GM13977 (cell line): Measurements from ENCODE around the gene LOXL3.

Source experiments
- DNase-seq: peaks from one replicate; pipeline ENCODE4 v3.0.0; 2012; ENCODE audit warnings: low spot score
- in situ Hi-C: fragments of 300-500 bp; cut with MboI; formaldehyde crosslinking; loops from one replicate; pipeline ENCODE4 v1.12.0; 2022; ENCODE audit warnings: low sequenced_read_pairs, low pct_unique_long_range_greater_than_20kb, mixed read lengths, inconsistent platforms; ENCODE audit not compliant: unreplicated experiment
- TF ChIP-seq, protein P1 (sequence below): IDR thresholded peaks from 2 replicates; pipeline ENCODE4 v1.5.1; 2012; ENCODE audit warnings: mild to moderate bottlenecking, control low read depth; ENCODE audit not compliant: insufficient read depth; ENCODE audit errors: extremely low read depth, missing control alignments

LOXL3 gene

DNA sequence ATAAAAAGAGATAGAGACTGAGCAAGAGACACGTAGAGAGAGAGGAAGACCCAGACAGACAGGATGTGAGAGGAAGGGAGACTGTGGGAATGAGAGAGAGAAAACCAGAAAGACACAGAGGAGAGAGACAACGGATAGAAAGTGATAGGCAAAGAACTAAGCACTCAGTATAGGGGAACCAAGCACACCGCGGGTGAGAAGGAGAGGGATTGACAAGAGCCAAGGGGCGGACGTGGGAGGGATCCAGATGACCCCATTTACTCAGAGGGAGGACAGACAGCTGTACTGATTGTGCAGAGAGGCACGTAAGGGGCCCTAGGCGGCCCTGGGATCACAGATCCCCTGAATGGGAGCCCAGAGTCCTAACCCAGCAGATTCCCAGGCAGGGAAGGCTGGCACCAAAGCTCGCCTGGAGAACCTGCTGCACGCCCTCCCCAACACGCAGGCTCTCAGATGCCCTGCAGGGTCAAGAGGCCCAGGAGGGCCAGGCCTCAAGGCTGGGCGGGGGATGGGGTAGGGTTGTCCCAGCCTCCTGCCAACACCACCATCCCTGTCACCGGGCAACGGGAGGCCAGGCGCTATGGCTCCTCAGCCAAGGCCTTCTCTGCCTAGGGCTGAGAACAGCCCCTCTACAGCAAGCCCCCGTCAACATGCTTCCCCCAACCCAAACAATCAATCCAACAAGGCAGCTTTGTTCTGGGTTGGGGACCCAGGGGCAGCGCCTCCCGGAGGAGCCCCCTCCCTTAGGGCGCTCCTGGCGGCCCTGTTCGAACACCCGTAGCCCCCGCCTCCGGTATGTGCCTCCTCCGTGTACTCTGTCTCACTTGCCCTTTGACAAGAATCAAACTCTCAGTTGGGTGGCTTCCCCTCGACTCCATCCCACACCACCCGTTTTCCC, 579 bp downstream of the LOXL3 start:
- DNase-seq: peak; percentile 65
- TF ChIP-seq, protein P1, sequence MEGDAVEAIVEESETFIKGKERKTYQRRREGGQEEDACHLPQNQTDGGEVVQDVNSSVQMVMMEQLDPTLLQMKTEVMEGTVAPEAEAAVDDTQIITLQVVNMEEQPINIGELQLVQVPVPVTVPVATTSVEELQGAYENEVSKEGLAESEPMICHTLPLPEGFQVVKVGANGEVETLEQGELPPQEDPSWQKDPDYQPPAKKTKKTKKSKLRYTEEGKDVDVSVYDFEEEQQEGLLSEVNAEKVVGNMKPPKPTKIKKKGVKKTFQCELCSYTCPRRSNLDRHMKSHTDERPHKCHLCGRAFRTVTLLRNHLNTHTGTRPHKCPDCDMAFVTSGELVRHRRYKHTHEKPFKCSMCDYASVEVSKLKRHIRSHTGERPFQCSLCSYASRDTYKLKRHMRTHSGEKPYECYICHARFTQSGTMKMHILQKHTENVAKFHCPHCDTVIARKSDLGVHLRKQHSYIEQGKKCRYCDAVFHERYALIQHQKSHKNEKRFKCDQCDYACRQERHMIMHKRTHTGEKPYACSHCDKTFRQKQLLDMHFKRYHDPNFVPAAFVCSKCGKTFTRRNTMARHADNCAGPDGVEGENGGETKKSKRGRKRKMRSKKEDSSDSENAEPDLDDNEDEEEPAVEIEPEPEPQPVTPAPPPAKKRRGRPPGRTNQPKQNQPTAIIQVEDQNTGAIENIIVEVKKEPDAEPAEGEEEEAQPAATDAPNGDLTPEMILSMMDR: no peak
- in situ Hi-C loops: no loop called here

DNA sequence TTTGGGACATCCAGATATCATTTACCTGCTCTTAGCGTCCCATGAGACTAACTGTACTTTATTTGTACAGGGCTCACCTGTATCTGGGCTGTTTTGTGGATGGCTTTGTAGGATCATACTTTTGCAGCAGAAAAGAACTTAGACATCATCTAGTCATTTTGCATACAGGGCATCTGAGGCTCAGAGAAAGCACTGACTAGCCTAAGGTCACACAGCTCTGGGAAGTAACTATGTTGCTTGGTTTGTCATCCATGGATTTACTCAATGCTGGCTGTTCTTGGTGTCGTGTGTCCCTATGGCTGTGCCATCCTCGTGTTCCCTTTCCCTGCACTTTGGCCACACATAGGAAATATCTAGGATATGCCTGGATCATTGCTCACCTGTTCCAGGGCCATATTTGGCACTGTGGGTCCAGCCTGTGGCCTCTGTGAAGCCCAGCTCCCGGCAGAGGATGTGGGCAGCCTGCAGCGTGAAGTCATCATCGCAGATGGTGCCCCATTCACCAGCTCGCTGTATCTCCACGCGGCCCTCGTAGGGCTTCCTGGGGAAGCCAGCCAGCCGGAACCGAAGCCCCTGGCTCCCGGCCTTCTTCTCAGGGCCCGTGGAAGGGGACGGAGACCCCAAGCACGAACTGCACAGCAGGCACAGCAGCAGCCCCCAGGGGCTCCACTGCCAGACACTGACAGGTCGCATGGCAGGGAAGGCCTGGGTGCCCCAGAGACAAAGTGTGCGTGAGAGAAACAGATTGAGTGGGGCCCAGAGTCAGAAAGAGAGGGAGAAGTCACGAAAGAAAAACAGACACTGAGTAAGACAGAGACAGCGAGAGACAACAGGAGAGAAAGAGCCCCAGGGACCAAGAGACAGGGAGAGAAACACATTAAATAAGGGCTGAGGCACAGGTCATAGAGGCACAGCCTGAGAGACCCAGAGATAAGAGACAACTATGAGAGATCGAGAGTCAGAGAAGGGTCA, 1.5 kb downstream of the LOXL3 start:
- TF ChIP-seq, protein P1: no peak
- in situ Hi-C loops: no loop called here
- DNase-seq: peak; percentile 55

DNA sequence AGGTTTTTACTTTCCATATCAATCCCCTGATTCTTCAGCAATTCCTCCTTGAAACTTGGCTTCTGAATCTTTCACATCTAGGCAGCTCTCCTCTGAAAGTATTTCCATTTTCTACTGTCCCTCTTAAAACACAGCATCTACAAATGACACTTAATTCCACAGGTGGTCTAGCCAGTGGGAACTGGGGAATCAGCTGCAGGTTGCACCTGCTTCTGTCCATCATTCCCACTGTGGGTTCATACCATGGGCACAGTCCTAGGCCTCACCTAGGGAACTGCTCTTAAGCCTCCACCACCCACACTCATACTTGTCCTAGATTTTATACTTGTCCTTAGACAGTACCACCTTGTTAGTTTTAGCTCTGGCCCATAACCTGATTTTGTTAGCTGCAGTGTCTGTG, 2.2 kb downstream of the LOXL3 start:
- DNase-seq: no peak
- TF ChIP-seq, protein P1: no peak
- in situ Hi-C loops: no loop called here

- in situ Hi-C loops: no loop called here
- TF ChIP-seq, protein P1: no peak
- no peak for DNase-seq
Observed at GRCh38 chr2:74550231-74550630, 3.5 kb downstream of the LOXL3 start.

DNA sequence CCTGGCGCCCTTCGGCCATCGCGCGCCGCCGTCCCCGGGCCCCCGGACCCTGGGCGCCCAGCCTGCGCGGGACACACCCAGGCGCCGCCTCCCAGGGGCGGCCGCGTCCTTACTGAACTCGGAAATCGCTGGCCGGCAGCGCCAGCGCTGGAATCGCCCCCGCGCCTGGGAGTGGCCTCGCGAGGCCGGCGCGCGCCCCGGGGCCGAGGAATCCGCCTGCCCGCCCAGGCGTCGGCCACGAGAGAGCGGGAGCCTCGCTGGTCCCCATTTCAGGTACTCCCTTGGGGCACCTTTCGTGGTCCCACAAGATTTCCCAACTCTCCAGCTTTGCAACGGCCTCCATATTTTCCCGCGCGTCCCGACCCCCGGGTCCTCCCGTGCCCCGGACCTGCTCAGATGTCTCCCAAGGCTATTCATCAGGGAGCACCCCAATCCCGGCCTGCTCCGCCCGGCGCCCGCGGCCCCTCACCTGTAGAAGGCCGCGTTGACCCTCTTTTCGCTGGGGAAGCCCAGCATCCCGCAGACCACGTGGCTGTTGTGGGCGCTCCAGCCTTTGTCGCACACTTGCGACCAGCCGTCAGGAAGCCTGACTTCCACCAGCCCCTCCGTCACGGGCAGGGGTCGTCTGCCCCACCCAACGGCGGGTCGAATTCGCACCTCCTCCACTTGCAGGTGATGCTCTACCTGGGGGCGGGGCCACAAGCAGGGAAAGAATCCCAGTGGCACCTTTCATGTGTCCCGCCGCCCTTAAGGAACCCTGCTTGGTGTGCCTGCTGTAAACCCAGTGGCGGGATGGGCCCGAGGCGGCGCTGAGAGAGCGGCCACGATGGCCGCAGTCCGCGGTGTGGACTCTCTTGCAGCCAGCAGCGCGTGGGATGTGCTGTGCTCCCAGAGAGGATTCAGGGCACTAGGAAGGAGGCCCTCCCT, 4.6 kb downstream of the LOXL3 start:
- in situ Hi-C loops: no loop called here
- TF ChIP-seq, protein P1: no peak
- peak; percentile 84 for DNase-seq

- in situ Hi-C loops: no loop called here
- TF ChIP-seq, protein P1: no peak
- DNase-seq: no peak
Observed at GRCh38 chr2:74548285-74548899, 5.3 kb downstream of the LOXL3 start.
